GM21515 (cell line): ENCODE results near the gene UBC.

ENCODE experiments used
- ATAC-seq: cut with Tn5 transposase; IDR thresholded peaks from one replicate; pipeline ENCODE4 v1.9.1; 2021; ENCODE audit not compliant: unreplicated experiment

UBC gene

DNA sequence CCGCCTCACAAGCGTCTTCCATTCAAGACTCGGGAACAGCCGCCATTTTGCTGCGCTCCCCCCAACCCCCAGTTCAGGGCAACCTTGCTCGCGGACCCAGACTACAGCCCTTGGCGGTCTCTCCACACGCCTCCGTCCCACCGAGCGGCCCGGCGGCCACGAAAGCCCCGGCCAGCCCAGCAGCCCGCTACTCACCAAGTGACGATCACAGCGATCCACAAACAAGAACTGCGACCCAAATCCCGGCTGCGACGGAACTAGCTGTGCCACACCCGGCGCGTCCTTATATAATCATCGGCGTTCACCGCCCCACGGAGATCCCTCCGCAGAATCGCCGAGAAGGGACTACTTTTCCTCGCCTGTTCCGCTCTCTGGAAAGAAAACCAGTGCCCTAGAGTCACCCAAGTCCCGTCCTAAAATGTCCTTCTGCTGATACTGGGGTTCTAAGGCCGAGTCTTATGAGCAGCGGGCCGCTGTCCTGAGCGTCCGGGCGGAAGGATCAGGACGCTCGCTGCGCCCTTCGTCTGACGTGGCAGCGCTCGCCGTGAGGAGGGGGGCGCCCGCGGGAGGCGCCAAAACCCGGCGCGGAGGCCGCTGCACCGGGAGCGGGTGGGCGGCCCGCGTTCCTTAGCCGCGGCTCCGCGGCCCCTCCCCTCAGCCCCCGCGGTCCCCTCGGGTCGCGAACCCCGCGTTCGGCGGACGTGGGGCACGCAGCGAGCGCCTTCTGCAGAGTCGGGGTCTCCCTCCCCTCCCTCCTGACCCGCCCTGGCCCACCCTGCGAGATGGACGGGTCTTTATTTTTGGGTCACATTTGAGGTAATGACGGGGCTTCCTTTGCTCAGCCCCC, at the start of gene UBC:
TSS of gene UBC (minus strand) at position 259 of the 847 bp plus-strand sequence. CDS start 879 bp downstream, outside the sequence.
- peak; percentile 32 for ATAC-seq

DNA sequence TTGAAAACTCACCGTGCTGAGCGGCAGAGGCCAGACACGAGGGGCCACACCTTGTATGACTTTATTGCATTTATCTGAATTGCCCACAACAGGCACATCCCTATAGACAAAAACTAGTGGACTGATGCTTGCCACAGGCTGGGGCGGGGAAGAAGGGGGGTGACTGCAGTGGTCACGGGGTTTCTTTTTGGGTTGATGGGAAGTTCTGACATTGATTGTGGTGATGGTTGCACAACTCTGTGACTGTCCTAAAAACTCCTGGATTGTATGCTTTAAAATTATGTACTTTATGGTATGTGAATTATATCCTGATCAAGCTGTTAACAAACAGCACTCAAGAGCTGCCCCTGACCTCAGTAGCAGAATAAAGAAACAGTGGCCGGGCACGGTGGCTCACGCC, 48.8 kb upstream of the UBC start:
- no peak for ATAC-seq

GRCh38 chr12:124961055-124961454, 46.6 kb upstream of the UBC start:
- no peak for ATAC-seq

- ATAC-seq = no peak
Observed at GRCh38 chr12:124956571-124956970, 42.1 kb upstream of the UBC start.

DNA sequence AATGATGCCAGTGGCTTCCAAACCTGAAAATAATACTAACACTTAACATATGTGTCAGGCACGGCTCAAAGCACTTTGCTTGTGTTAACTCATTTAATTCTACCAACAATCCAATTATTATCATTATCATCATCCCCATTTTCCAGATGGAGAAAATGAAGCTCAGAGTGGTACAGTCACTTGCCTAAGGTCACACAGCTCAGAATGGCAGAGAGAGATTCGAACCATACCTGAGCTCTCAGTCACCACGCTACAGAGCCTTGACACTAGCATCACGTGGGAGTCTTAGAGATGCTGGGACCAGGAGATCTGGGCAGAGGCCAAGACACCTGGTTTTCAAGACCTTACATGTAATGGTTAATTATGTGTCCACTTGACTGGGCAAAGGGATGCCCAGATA, 40.3 kb upstream of the UBC start:
- ATAC-seq = no peak

- ATAC-seq = no peak
Observed at GRCh38 chr12:124953689-124954405, 39.4 kb upstream of the UBC start.

GRCh38 chr12:124952801-124953200, 38.4 kb upstream of the UBC start:
- ATAC-seq = no peak

DNA sequence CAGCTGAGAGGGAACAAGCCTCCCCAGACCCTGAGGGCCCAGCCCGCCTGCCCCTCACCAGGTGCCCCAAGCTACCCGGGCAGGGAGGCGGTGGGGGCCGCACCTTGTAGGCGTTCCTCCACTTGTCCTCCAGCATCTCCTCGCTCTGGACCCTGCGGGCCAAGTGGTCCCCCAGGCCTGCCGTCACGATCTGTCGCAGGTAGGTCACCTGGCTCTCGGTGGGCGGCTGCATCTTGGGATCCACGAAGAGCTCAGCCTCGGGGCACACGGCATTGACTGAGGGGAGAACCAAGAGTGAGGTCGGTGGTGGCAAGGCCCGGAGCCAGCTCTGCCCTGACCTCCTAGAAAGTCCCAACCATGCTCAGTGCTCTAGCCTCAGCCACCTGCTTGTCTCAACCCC, 37.8 kb upstream of the UBC start:
- no peak for ATAC-seq

DNA sequence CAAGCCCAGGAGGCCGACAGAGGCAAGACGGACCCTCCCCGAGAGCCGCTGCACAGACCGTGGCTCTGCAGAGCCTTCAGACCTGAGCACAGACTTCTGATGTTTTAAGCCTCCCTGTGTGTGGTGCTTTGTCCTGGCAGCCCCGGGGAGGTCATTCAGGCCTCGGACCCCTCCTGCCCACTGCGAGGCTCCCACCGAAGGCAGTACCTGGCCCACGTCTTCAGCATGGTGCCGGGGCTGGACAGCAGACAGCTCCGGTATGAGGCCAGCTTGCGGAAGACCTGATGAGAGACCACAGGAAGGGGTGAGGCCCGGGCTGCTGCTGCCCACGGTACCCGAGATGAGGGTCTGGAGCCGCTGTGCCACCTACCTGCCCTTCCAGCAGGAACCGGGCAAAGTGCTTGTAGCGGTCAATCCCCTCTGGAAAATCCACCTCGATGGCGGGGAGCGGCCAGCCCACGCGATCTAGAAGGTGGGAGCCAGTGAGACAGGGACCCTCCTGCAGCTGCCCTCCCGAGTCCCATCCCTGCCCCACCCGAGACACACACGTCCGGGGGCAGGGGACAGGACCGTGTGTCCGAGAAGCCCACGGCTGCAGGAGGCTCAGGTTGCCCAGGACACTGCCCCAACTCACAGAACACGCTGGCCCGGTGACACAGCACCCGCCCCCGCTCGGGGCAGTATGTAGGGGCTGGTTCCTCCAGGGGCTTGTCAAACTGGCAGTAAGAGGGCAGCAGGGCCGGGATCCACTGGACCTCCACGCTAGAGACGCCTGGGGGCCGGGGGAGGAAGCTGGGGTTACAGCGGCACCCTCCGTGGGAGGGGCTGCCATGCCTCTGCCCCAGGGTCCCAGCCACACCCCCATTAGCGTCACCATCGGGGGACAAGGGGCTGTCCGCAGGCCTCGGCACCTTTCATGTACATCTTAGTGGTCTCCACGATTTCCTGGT, 35.6 kb upstream of the UBC start:
- ATAC-seq = no peak

- no peak for ATAC-seq
Observed at GRCh38 chr12:124949066-124949465, 34.6 kb upstream of the UBC start.

GRCh38 chr12:124947561-124948398, 33.3 kb upstream of the UBC start:
- ATAC-seq = no peak

GRCh38 chr12:124947013-124947412, 32.6 kb upstream of the UBC start:
- no peak for ATAC-seq

GRCh38 chr12:124946447-124946793, 32.0 kb upstream of the UBC start:
- ATAC-seq = no peak

DNA sequence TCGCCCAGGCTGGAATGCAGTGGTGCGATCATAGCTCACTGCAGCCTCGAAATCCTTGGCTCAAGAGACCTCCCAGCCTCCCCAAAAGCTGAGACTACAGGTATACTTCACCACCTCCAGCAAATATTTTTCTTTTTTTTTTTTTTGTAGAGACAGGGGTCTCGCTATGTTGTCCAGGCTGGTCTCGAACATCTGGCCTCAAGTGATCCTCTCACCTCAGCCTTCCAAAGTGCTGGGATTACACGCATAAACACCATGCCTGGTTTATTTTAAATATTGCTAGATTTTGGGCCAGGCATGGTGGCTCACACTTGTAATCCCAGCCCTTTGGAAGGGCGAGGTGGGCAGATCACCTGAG, 26.7 kb upstream of the UBC start:
- no peak for ATAC-seq

- peak; percentile 51 for ATAC-seq
Observed at GRCh38 chr12:124940393-124941169, 26.1 kb upstream of the UBC start.

DNA sequence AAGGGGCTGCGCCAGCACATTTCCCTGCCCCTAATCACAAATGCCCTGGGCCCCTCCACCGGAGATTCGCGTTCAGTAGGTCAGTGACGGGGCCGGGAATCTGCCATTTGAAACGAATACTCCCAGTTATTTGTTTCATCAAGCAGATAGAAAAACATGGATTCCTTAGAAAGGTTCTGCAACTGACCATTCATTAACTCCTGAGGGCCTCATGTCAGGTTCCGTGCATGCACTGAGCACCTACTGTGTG, 25.6 kb upstream of the UBC start:
- peak; percentile 27 for ATAC-seq

DNA sequence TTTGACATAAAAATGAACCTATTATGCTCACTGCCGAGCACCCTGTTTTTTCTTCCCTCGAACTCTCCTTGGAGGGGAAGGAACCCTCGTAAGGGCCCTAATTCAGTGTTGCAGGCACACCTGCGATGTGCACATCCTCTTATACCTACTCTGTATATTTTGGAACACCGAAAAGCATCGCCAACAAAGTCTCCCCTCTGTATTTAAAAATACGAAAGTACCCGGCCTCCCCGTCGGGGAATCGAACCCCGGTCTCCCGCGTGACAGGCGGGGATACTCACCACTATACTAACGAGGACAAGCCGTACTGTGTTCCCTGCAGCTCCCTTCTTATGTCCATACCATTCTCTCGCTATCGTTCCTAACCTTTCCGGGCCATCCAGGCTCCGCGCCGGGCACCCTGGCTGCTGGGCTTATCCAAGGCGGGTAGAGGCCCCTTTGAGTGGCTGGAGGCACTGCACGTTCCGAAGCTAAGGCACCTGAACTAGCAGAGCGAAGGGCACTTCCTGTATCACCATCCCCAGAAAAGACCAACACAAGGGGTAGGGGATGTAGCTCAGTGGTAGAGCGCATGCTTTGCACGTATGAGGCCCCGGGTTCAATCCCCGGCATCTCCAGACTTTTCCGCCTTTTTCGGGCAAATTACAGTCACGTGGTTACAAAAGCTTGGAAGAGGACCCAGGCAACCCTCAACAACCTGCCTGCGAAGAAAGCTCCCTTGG, 25.1 kb upstream of the UBC start:
- peak; percentile 48 for ATAC-seq

GRCh38 chr12:124939079-124939420, 24.6 kb upstream of the UBC start:
- peak; percentile 34 for ATAC-seq

GRCh38 chr12:124938587-124938986, 24.1 kb upstream of the UBC start:
- no peak for ATAC-seq

DNA sequence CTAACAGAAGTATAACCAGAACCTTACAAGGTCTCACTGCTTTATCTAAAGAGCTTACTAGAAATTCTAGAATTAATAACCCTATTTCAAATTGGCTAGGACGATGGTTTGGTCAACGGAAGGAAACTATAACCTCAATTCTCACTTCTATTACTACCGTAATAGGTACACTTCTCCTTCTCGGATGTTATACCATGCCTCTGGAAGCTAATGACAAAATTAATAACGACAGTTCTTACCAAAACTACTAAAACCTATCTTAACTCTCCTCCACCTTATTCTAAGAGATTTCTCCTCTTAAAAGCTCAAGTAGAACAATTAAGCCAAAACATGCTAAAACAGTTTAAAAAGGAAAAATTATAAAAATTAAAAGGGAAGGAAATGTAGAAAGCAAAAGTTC, 23.7 kb upstream of the UBC start:
- no peak for ATAC-seq
